Vagina (tissue), 2 donors: ENCODE results near the gene ADAMTS17.

Experiments
- CTCF ChIP-seq, 3 experiments: fragments of 450-650 bp in 2 of 3; fragments of 200-600 bp in 1 of 3; sonication (generic) in 1 of 3; IDR thresholded peaks; one replicate each; pipeline ENCODE4 v1.5.1; 2017 to 2019; ENCODE audit warnings: antibody characterized with exemption in 3 of 3, mild to moderate bottlenecking in 2 of 3, moderate library complexity in 2 of 3
- POLR2AphosphoS5 ChIP-seq, 2 donors: sonication (generic); formaldehyde crosslinking; IDR thresholded peaks; one replicate each; pipeline ENCODE4 v1.9.0; 2017; ENCODE audit warnings: antibody characterized with exemption in 2 of 2, mild to moderate bottlenecking in 2 of 2, low read depth in 1 of 2; ENCODE audit not compliant: insufficient read depth in 1 of 2

- TF ChIP-seq CTCF (IDR thresholded peaks at IDR 0.05) (no peak), POLR2AphosphoS5 (IDR thresholded peaks at IDR 0.05; ENCODE audit: insufficient read depth in 1 of 2, low read depth in 1 of 2) (no peak)
Measured at GRCh38 chr15:100092034-100092433, 249.7 kb downstream of the ADAMTS17 start.
